Thymus (tissue), 11 donors: ENCODE results near the gene ZNF445. TPM values are rescaled to one million over a fixed set of nuclear protein-coding genes. Genes with fewer than 3 reads are reported as not detected.
"Not testable (repeated sequence)": the region's sequence is repeated elsewhere in the genome, so short reads cannot be mapped to it uniquely, and the experiment has no call there.

Experiments used
- DNase-seq, 9 donors: peaks; one replicate each; pipeline ENCODE4 v3.0.0-alpha.2; 2013; ENCODE audit warnings: low spot score in 9 of 9, low read depth in 6 of 9, missing footprints in 1 of 9
- H3K27ac ChIP-seq, 2 donors: one replicate each; pipeline ENCODE4 v1.5.1; 2013; ENCODE audit warnings: control low read depth in 1 of 2, low read depth in 1 of 2, low read length in 1 of 2, mild to moderate bottlenecking in 1 of 2, moderate library complexity in 1 of 2
- H3K27me3 ChIP-seq, 2 donors: one replicate each; pipeline ENCODE4 v1.5.1; 2013; ENCODE audit warnings: low read length in 1 of 2; ENCODE audit not compliant: control insufficient read depth in 2 of 2, insufficient read depth in 1 of 2
- H3K36me3 ChIP-seq, 2 donors: one replicate each; pipeline ENCODE4 v1.5.1; 2013; ENCODE audit warnings: low read length in 1 of 2, mild to moderate bottlenecking in 1 of 2, moderate library complexity in 1 of 2; ENCODE audit not compliant: control insufficient read depth in 2 of 2, insufficient read depth in 2 of 2
- H3K4me1 ChIP-seq, 2 donors: one replicate each; pipeline ENCODE4 v1.5.1; 2013; ENCODE audit warnings: low read length in 2 of 2; ENCODE audit not compliant: control insufficient read depth in 2 of 2, insufficient read depth in 2 of 2
- H3K4me3 ChIP-seq, 2 donors: one replicate each; pipeline ENCODE4 v1.5.1; 2013; ENCODE audit warnings: low read length in 2 of 2, control low read depth in 1 of 2, mild to moderate bottlenecking in 1 of 2
- H3K9me3 ChIP-seq, 2 donors: one replicate each; pipeline ENCODE4 v1.5.1; 2013; ENCODE audit warnings: low read length in 1 of 2, mild to moderate bottlenecking in 1 of 2; ENCODE audit not compliant: control insufficient read depth in 2 of 2, insufficient read depth in 1 of 2
- WGBS: extraction: QIAGEN DNeasy Blood & Tissue Kit; methylation state at CpG from one replicate; pipeline ENCODE4 v1.1.7; 2013; 5-methylcytosine and 5-hydroxymethylcytosine counted together
- polyA plus RNA-seq: library from polyadenylated mRNA; stranded (reverse); fragments of 200-250 nt; gene quantifications from one replicate; pipeline ENCODE4 v1.2.3, GENCODE V29; 2013
- total RNA-seq: library from RNA; stranded (reverse); fragments of 120-200 nt; gene quantifications from one replicate; pipeline ENCODE4 v1.2.4, GENCODE V29; 2013
- donor health status: healthy.

Gene ZNF445
- total and polyA plus RNA-seq, 2 donors, result 5.0 to 5.9 TPM

DNA sequence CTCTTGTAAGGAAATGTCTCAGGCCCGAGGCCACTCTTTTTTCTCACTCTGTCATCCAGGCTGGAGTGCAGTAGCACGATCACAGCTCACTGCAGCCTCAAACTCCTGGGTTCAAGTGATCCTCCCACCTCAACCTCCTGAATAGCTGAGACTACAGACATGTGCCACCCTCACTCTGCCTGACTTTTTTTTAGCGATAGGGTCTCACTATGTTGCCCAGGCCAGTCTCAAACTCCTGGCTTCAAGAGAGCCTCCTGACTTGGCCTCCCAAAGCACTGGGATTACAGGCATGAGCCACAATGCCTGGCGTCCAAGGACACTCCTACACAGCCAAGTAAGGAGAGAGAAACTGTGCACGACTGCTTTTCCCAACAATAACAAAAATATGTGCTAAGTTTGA lies 7.6 kb downstream of the ZNF445 start:
- peaks cover 8 to 11% of the 10 kb centered on the region in 2 donors for H3K36me3 ChIP-seq
- no peaks in the 10 kb centered on the region for H3K27me3 ChIP-seq
- no peak for DNase-seq
- H3K9me3 ChIP-seq, result no peaks in the 10 kb centered on the region
- 78% methylated on average over 5 of the region's 5 CpGs for WGBS
- H3K4me3 ChIP-seq, result no peak overlapping the region
- H3K27ac ChIP-seq, result no peak overlapping the region
- no peaks in the 10 kb centered on the region for H3K4me1 ChIP-seq

DNA sequence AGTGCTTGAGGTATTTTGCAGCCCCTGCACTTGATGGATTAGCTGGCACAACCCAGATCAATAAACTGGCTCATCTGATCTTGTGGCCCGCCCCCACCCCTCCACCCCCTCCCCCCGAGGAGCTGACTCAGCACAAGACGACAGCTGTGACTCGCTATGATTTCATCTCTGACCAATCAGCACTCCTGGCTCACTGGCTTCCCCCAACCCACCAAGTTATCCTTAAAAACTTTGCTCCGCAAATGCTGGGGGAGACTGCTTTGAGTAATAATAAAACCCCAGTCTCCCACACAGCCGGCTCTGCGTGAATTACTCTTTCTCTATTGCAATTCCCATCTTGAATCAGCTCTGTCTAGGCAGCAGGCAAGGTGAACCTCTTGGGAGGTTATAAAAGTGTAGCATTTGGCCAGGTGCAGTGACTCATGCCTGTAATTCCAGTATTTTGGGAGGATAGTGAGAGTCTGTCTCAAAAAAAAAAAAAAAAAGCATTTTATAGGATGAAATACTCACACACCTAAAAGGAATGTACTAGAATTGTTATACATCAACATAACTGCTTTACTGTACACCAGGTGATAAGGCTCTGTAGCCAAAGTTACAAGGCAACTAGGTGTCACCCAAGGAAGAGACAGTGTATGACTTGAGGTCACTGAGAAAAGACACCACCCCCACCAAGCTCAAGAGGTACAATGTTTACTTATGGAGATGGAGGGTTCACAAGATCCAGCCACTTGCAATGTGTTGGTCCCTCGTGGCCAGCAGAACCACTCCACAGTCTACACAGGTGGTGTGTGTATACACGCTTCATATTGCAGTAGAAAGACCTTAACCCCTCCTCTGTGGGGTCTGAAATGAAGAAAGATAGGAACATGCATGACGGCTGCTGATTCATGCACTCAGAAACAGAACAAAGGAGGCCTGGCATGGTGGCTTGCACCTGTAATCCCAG lies 8.6 kb downstream of the ZNF445 start:
- no peak overlapping the region for H3K4me3 ChIP-seq
- H3K36me3 ChIP-seq, result peaks cover 11 to 14% of the 10 kb centered on the region in 2 donors
- DNase-seq, result no peak
- 94% methylated on average over 10 of the region's 10 CpGs for WGBS
- no peak overlapping the region for H3K27ac ChIP-seq
- H3K27me3 ChIP-seq, result no peaks in the 10 kb centered on the region
- H3K9me3 ChIP-seq, result no peaks in the 10 kb centered on the region
- H3K4me1 ChIP-seq, result no peaks in the 10 kb centered on the region

DNA sequence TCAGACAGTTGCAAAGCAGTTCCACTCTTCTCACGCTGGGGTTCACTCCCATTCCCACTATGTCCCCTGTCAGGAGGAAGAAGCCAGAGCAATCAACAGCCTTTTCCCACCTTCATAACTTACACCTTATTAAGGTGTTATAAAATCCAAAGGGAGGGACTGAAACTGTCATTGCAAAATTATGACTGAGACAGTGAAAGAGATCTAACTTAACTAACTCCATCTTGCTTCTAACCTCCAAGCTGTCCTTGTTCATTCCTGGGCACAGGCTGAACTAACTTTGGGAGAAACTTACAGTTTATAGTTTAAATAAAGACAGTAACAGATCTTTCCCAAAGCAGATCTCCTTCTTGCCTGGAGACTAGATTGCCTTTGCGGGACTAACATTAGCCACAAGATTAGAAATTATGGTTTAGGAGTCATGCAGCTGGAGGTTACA lies 9.4 kb downstream of the ZNF445 start:
- not testable (repeated sequence) for H3K9me3 ChIP-seq, H3K4me1 ChIP-seq, H3K4me3 ChIP-seq, H3K27me3 ChIP-seq, DNase-seq, H3K27ac ChIP-seq
- H3K36me3 ChIP-seq, result peaks cover 17% of the 10 kb centered on the region in 2 donors
- WGBS, result 97% methylated on average over 2 of the region's 2 CpGs

DNA sequence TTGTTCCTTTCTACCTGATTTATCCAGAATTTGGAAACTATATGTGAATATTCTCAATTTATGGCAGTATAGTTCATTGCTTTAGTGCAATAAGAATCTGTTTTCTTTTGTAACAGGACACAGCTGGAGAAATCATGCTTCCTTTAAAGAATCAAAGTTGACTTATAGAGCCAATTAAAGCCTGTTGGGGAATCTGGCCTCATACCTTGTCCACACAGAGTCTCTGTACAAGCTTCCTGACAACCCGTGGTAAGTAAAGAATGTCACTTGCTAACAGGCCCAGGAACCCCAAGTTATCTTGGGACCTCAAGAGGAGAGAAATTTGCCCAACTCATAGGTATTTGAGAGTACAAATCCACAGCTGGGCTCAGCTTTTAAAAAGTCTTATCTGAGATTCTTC lies 10.2 kb downstream of the ZNF445 start:
- Histone ChIP-seq H3K27ac (no peak overlapping the region), H3K4me3 (no peak overlapping the region), H3K4me1 (no peaks in the 10 kb centered on the region), H3K36me3 (peaks cover 17 to 18% of the 10 kb centered on the region in 2 donors), H3K9me3 (no peaks in the 10 kb centered on the region), H3K27me3 (no peaks in the 10 kb centered on the region)
- WGBS, result 31% methylated on average over 1 of the region's 1 CpG
- no peak for DNase-seq

DNA sequence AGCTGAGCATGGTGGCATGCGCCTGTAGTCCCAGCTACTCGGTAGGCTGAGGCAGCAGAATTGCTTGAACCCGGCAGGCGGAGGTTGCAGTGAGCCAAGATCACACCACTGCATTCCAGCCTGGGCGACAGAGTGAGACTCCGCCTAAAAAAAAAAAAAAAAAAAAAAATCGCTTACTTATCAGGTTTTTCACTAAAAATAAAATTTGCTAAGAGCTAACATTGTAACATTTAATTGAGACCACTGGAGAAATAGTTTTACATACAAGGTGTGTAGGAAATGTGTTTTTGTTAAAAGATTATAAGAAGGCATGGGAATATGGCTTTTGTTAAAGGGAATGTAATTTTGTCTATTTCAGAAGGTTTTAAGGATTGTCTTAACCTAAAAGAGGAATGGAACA lies 12.6 kb downstream of the ZNF445 start:
- H3K27me3 ChIP-seq, H3K4me3 ChIP-seq, H3K4me1 ChIP-seq, H3K27ac ChIP-seq, DNase-seq: not testable (repeated sequence)
- Histone ChIP-seq H3K9me3 (peaks cover 4 to 11% of the 10 kb centered on the region in 2 donors), H3K36me3 (peaks cover 24 to 36% of the 10 kb centered on the region in 2 donors)
- WGBS, result 98% methylated on average over 7 of the region's 7 CpGs

DNA sequence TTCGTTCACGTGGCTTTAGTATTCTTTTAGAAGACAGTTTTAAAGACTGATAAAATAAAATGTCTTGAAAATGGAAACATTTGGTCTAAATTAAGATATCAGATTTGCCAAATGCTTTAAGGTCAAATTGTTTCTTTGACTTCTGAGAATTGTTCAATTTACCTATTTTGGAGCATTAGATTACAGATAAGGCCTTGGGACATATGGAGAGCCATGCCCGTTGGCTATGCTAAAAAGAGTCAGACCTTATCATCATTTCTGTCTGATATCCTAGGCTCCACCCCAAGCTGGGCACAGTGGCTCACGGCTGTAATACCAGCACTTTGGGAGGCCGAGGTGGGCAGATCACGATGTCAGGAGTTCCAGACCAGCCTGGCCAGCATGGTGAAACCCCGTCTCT lies 13.0 kb downstream of the ZNF445 start:
- Histone ChIP-seq H3K4me1 (no peaks in the 10 kb centered on the region), H3K9me3 (peaks cover 4 to 11% of the 10 kb centered on the region in 2 donors), H3K4me3 (no peak overlapping the region), H3K36me3 (peaks cover 24 to 34% of the 10 kb centered on the region in 2 donors), H3K27ac (no peak overlapping the region), H3K27me3 (no peaks in the 10 kb centered on the region)
- WGBS, result 98% methylated on average over 7 of the region's 7 CpGs
- DNase-seq, result no peak

DNA sequence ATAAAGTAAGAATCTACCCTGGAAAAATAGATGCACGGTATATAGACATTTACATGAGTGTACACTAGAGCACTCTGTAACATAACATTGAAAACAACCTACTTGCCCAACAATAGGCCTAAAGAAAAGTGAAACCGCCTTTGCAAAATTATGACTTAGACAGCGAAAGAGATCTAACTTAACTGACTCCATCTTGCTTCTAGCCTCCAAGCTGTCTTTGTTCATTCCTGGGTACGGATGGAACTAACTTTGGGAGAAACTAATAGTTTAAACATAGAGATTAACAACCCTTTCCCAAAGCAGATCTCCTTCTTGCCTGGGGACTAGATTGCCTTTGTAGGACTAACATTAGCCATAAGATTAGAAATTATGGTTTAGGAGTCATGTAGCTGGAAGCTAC lies 17.4 kb downstream of the ZNF445 start:
- H3K4me1 ChIP-seq, H3K4me3 ChIP-seq, H3K27me3 ChIP-seq, DNase-seq, H3K27ac ChIP-seq: not testable (repeated sequence)
- Histone ChIP-seq H3K36me3 (peaks cover 47% of the 10 kb centered on the region in 2 donors), H3K9me3 (peaks cover 4 to 11% of the 10 kb centered on the region in 2 donors)
- WGBS, result 98% methylated on average over 4 of the region's 4 CpGs

DNA sequence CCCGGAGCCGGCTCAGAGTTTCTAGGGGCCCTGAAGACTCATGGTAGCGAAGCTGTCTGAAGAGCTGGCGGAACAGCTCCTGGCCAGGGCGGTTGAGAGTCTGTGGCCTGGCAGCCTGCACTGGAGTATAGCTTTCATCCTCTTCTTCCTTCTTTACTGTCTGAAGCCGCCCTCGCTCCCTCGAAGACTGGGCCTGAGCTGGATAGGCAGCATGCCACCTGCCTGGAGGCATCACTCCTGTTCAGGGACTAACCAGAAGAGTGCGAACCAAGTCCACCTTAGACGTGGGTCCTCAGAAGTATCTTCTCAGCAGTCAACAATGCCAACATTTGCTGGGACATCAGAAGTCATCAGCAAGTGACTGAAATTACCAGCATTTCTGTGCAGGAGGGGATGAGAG lies 22.2 kb downstream of the ZNF445 start:
- Histone ChIP-seq H3K9me3 (no peaks in the 10 kb centered on the region), H3K27ac (no peak overlapping the region), H3K4me1 (no peaks in the 10 kb centered on the region), H3K4me3 (no peak overlapping the region), H3K36me3 (peaks cover 54 to 74% of the 10 kb centered on the region in 2 donors), H3K27me3 (no peaks in the 10 kb centered on the region)
- DNase-seq, result no peak
- 98% methylated on average over 10 of the region's 10 CpGs for WGBS

DNA sequence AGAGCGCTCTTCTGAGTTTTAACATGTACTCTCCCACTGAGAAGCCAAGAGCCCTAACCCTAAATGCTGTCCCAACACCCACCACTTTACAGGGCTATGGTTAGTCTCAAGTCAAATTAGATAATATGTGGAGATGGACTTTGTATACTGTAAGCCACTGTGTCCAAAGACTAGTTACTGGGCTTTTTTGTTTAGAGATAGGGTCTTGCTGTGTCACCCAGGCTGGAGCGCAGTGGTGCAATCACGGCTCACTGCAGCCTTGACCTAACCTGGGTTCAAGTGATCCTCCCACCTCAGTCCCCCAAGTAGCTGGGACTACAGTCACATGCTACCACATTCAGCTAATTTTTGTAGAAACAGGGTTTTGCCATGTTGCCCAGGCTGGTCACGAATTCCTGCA lies 23.2 kb downstream of the ZNF445 start:
- no peak for DNase-seq
- peaks cover 64 to 85% of the 10 kb centered on the region in 2 donors for H3K36me3 ChIP-seq
- no peak overlapping the region for H3K4me3 ChIP-seq

More for the DNA sequence above, 23.2 kb downstream of the ZNF445 start:
- Histone ChIP-seq H3K27me3 (no peaks in the 10 kb centered on the region), H3K4me1 (no peaks in the 10 kb centered on the region), H3K27ac (no peak overlapping the region), H3K9me3 (no peaks in the 10 kb centered on the region)
- WGBS, result over 99% methylated on average over 4 of the region's 4 CpGs
